ENCODE results near the gene SLCO2A1.

DNA sequence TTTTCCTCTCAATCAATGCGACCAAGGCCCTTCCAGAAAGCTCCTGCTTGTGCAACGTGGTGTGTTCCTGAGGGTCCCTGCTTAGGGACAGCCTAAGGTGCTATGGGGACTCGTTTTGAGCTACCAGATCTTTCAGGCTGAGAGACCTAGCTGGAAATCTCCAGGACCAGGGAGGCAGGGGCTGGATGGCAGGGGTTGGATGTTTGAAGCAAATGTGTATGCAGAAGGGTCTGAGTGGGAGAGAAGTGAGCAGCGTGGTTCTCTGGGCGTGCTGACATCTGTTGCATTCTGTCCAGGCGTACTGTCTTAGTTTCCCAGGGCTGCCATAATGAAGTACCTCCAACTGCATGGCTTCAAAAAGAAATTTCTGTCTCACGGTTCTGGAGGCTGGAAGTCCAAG lies 31.7 kb upstream of the SLCO2A1 start:
- TF ChIP-seq, protein P1, sequence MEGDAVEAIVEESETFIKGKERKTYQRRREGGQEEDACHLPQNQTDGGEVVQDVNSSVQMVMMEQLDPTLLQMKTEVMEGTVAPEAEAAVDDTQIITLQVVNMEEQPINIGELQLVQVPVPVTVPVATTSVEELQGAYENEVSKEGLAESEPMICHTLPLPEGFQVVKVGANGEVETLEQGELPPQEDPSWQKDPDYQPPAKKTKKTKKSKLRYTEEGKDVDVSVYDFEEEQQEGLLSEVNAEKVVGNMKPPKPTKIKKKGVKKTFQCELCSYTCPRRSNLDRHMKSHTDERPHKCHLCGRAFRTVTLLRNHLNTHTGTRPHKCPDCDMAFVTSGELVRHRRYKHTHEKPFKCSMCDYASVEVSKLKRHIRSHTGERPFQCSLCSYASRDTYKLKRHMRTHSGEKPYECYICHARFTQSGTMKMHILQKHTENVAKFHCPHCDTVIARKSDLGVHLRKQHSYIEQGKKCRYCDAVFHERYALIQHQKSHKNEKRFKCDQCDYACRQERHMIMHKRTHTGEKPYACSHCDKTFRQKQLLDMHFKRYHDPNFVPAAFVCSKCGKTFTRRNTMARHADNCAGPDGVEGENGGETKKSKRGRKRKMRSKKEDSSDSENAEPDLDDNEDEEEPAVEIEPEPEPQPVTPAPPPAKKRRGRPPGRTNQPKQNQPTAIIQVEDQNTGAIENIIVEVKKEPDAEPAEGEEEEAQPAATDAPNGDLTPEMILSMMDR (conservative IDR thresholded peaks at IDR 0.05 in 1 of 2, IDR thresholded peaks at IDR 0.05 in 1 of 2; ENCODE audit: low read depth in 1 of 2, low read length in 2 of 2) = no peak
- no peak for TF ChIP-seq EZH2 (IDR thresholded peaks at IDR 0.05; ENCODE audit: low read length, missing control alignments)

Measured in fibroblast of lung (primary cell).